Measurements from ENCODE around the gene REEP6. TPM values are rescaled to one million over a fixed set of nuclear protein-coding genes. Genes with fewer than 3 reads are reported as not detected.

REEP6 gene
- polyA plus RNA-seq, 4 donors, result 12.5 to 24.8 (median 18.2) TPM

- DNase-seq (ENCODE audit: low read depth in 4 of 4, low spot score in 2 of 4), result no peak
Observed at GRCh38 chr19:1540365-1540925, 49.5 kb downstream of the REEP6 start.

Other genes starting within 250 kb of the REEP6 start
- gene ATP5F1D, start 249.4 kb upstream of the REEP6 start, polyA plus RNA-seq (ENCODE audit: insufficient read length in 4 of 4), result 100 to 1,000 TPM in 3 of 4 donors, 10 to 100 TPM in 1; 83.4 to 185 (median 127) TPM
- 10 to 100 TPM; 39.9 to 83.0 (median 65.7) TPM for gene MIDN, start 242.6 kb upstream of the REEP6 start, polyA plus RNA-seq (ENCODE audit: insufficient read length in 4 of 4)
- 1,000 to 10,000 TPM in 1 of 4 donors, 100 to 1,000 TPM in 3; 787 to 1,013 (median 826) TPM for gene CIRBP, start 221.8 kb upstream of the REEP6 start, polyA plus RNA-seq (ENCODE audit: insufficient read length in 4 of 4)
- gene FAM174C, start 215.7 kb upstream of the REEP6 start, polyA plus RNA-seq (ENCODE audit: insufficient read length in 4 of 4), result 10 to 100 TPM; 13.3 to 30.9 (median 26.1) TPM
- gene EFNA2, start 205.3 kb upstream of the REEP6 start, polyA plus RNA-seq (ENCODE audit: insufficient read length in 4 of 4), result 1 to 10 TPM; 1.8 to 5.8 (median 4.3) TPM
- 10 to 100 TPM; 43.6 to 99.1 (median 85.1) TPM for gene NDUFS7, start 107.3 kb upstream of the REEP6 start, polyA plus RNA-seq (ENCODE audit: insufficient read length in 4 of 4)
- gene GAMT, start 89.6 kb upstream of the REEP6 start, polyA plus RNA-seq (ENCODE audit: insufficient read length in 4 of 4), result 10 to 100 TPM; 24.4 to 44.5 (median 40.2) TPM
- 100 to 1,000 TPM in 2 of 4 donors, 10 to 100 TPM in 2; 67.1 to 110 (median 95.0) TPM for gene DAZAP1, start 83.6 kb upstream of the REEP6 start, polyA plus RNA-seq (ENCODE audit: insufficient read length in 4 of 4)
- gene RPS15, start 52.8 kb upstream of the REEP6 start, polyA plus RNA-seq (ENCODE audit: insufficient read length in 4 of 4), result 1,000 to 10,000 TPM in 1 of 4 donors, 100 to 1,000 TPM in 3; 623 to 1,048 (median 767) TPM
- 1 to 10 TPM; 1.1 to 2.0 (median 1.8) TPM for gene APC2, start 41.1 kb upstream of the REEP6 start, polyA plus RNA-seq (ENCODE audit: insufficient read length in 4 of 4)
- 10 to 100 TPM; 17.1 to 38.3 (median 33.1) TPM for gene C19orf25, start 12.0 kb upstream of the REEP6 start, polyA plus RNA-seq (ENCODE audit: insufficient read length in 4 of 4)
- 10 to 100 TPM in 1 of 4 donors, 1 to 10 TPM in 3; 3.5 to 11.6 (median 7.4) TPM for gene PCSK4, start 831 bp upstream of the REEP6 start, polyA plus RNA-seq (ENCODE audit: insufficient read length in 4 of 4)
- gene ADAMTSL5, start 21.8 kb downstream of the REEP6 start, polyA plus RNA-seq (ENCODE audit: insufficient read length in 4 of 4), result 1 to 10 TPM in 1 of 4 donors, under 1 TPM in 3; 0.23 to 1.2 (median 0.92) TPM
- under 1 TPM; 0.06 to 0.46 (median 0.43) TPM for gene PLK5, start 32.9 kb downstream of the REEP6 start, polyA plus RNA-seq (ENCODE audit: insufficient read length in 4 of 4)
- gene MEX3D, start 77.1 kb downstream of the REEP6 start, polyA plus RNA-seq (ENCODE audit: insufficient read length in 4 of 4), result 10 to 100 TPM; 17.8 to 45.1 (median 32.6) TPM
- gene MBD3, start 101.7 kb downstream of the REEP6 start, polyA plus RNA-seq (ENCODE audit: insufficient read length in 4 of 4), result 10 to 100 TPM; 43.4 to 85.4 (median 75.7) TPM
- 100 to 1,000 TPM in 3 of 4 donors, 10 to 100 TPM in 1; 98.3 to 185 (median 125) TPM for gene UQCR11, start 114.3 kb downstream of the REEP6 start, polyA plus RNA-seq (ENCODE audit: insufficient read length in 4 of 4)
- 100 to 1,000 TPM in 3 of 4 donors, 10 to 100 TPM in 1; 90.2 to 139 (median 124) TPM for gene TCF3, start 161.4 kb downstream of the REEP6 start, polyA plus RNA-seq (ENCODE audit: insufficient read length in 4 of 4)